Endothelial cell of umbilical vein (primary cell): ENCODE measurements around the gene DNAJB5. TPM values are rescaled to one million over a fixed set of nuclear protein-coding genes. Genes with fewer than 3 reads are reported as not detected.

ENCODE experiments used
- BruUV-seq: library from RNA; stranded (reverse); fragments of 400-500 nt; replicated peaks from 2 replicates; lab custom pipeline; 2021; lab: Mats Ljungman, UMichigan
- CTCF ChIA-PET: fragments of 300-600, 350-600 bp; sonication (Branson Sonifier 250); formaldehyde crosslinking; loops from one replicate; lab custom pipeline; 2021; ENCODE audit warnings: antibody characterized with exemption, inconsistent platforms; lab: Charles Lee
- POLR2A ChIA-PET: fragments of 300-600, 350-600 bp; sonication (Branson Sonifier 250); formaldehyde crosslinking; loops from one replicate; lab custom pipeline; 2021; ENCODE audit warnings: antibody characterized with exemption, inconsistent platforms; lab: Charles Lee
- DNase-seq: peaks from one replicate; pipeline ENCODE4 v3.0.0-alpha.2; 2011; ENCODE audit warnings: low read depth, low spot score
- FAIRE-seq: peaks from 2 replicates; lab custom pipeline; 2011; peaks lifted over from hg19 to GRCh38; lab: Jason Lieb, UNC
- H2AFZ ChIP-seq: 2 replicates; pipeline ENCODE4 v1.6.0; 2012; ENCODE audit warnings: low read depth, low read length, control low read depth, inconsistent platforms
- H3K27ac ChIP-seq: 2 replicates; pipeline ENCODE4 v1.5.1; 2011; ENCODE audit warnings: low read depth, mild to moderate bottlenecking, control low read depth, low read length, moderate library complexity; ENCODE audit not compliant: insufficient read depth
- H3K27me3 ChIP-seq, 2 experiments: 2 replicates each; pipeline versions ENCODE4 v1.6.0 to v1.6.1; 2011; ENCODE audit warnings: low read length in 2 of 2, mixed read lengths in 1 of 2; ENCODE audit not compliant: control insufficient read depth in 2 of 2, insufficient read depth in 2 of 2
- H3K36me3 ChIP-seq, 2 experiments: 2 replicates in 1 of 2; 3 replicates in 1 of 2; pipeline ENCODE4 v1.5.1; 2011; ENCODE audit warnings: low read length in 2 of 2, mild to moderate bottlenecking in 1 of 2, moderate library complexity in 1 of 2; ENCODE audit not compliant: control insufficient read depth in 2 of 2, insufficient read depth in 2 of 2; ENCODE audit errors: extremely low read depth in 1 of 2
- H3K4me1 ChIP-seq: 3 replicates; pipeline ENCODE4 v1.5.1; 2011; ENCODE audit warnings: mild to moderate bottlenecking, low read length; ENCODE audit not compliant: control insufficient read depth, insufficient read depth; ENCODE audit errors: extremely low read depth
- H3K4me2 ChIP-seq: 2 replicates; pipeline ENCODE4 v1.6.1; 2011; ENCODE audit warnings: low read length, control low read depth, mixed read lengths; ENCODE audit not compliant: insufficient read depth
- H3K4me3 ChIP-seq, 3 experiments: fragments of 200-600 bp in 1 of 3; sonication (generic), shearing (Covaris generic) in 1 of 3; replicated peaks in 1 of 3; 2 replicates each; pipeline ENCODE4 v1.5.1; 2011 to 2016; ENCODE audit warnings: control low read depth in 3 of 3, low read length in 3 of 3, mild to moderate bottlenecking in 2 of 3, inconsistent platforms in 1 of 3, low read depth in 1 of 3, moderate library complexity in 1 of 3; ENCODE audit not compliant: insufficient read depth in 1 of 3
- H3K79me2 ChIP-seq: 2 replicates; pipeline ENCODE4 v1.6.0; 2012; ENCODE audit warnings: low read length, inconsistent platforms; ENCODE audit not compliant: control insufficient read depth, insufficient read depth
- H3K9ac ChIP-seq: replicated peaks from 2 replicates; pipeline ENCODE3; 2011; ENCODE audit warnings: low read length, control low read depth; ENCODE audit not compliant: insufficient read depth; ENCODE audit errors: extremely low read depth
- H3K9me1 ChIP-seq: replicated peaks from 3 replicates; pipeline ENCODE4 v1.6.0; 2011; ENCODE audit warnings: mild to moderate bottlenecking, low read length; ENCODE audit not compliant: control insufficient read depth, insufficient read depth; ENCODE audit errors: extremely low read depth
- H3K9me3 ChIP-seq: replicated peaks from 2 replicates; pipeline ENCODE4 v1.5.1; 2012; ENCODE audit warnings: low read length, inconsistent platforms; ENCODE audit not compliant: control insufficient read depth, insufficient read depth
- H4K20me1 ChIP-seq: replicated peaks from 2 replicates; pipeline ENCODE3; 2011; ENCODE audit warnings: mild to moderate bottlenecking, low read length; ENCODE audit not compliant: control insufficient read depth, insufficient read depth; ENCODE audit errors: extremely low read depth
- EZH2 ChIP-seq: IDR thresholded peaks from 2 replicates; pipeline ENCODE4 v1.6.1; 2012; ENCODE audit warnings: borderline replicate concordance, low read depth, mild to moderate bottlenecking, moderate library complexity, low read length, inconsistent platforms; ENCODE audit not compliant: severe bottlenecking
- FOS ChIP-seq: IDR thresholded peaks from 2 replicates; pipeline ENCODE4 v1.6.1; 2011; ENCODE audit warnings: mild to moderate bottlenecking, low read length, moderate library complexity, borderline replicate concordance; ENCODE audit not compliant: insufficient read depth
- GATA2 ChIP-seq: IDR thresholded peaks from 2 replicates; pipeline ENCODE4 v1.7.0; 2011; ENCODE audit warnings: low read depth, mild to moderate bottlenecking, moderate library complexity, mixed read lengths, low read length; ENCODE audit not compliant: insufficient read length, insufficient read depth
- JUN ChIP-seq: IDR thresholded peaks from 2 replicates; pipeline ENCODE4 v1.6.1; 2011; ENCODE audit warnings: borderline replicate concordance, low read depth; ENCODE audit not compliant: insufficient read length, insufficient read depth
- MYC ChIP-seq: IDR thresholded peaks from one replicate; pipeline ENCODE4 v1.6.1; 2011; ENCODE audit warnings: mild to moderate bottlenecking, low read depth, low read length
- POLR2A ChIP-seq: IDR thresholded peaks from 2 replicates; pipeline ENCODE4 v1.6.1; 2012; ENCODE audit warnings: low read depth, mild to moderate bottlenecking, control low read depth, low read length
- POLR2AphosphoS5 ChIP-seq: IDR thresholded peaks from 2 replicates; pipeline ENCODE4 v1.6.1; 2012; ENCODE audit warnings: low read depth, mild to moderate bottlenecking, control low read depth, low read length, moderate library complexity; ENCODE audit not compliant: insufficient read depth
- dilution Hi-C: fragments of 300-500 bp; cut with MboI; formaldehyde crosslinking; loops from one replicate; pipeline ENCODE4 v1.15.0; 2019; ENCODE audit warnings: low sequenced_read_pairs; ENCODE audit not compliant: extremely low pct_ligation_motif_present
- intact Hi-C: fragments of 100-400 bp; cut with micrococcal nuclease; formaldehyde crosslinking; loops from one replicate; pipeline ENCODE4 v1.10.0; 2022
- polyA plus RNA-seq, 4 experiments: library from polyadenylated mRNA; depleted of rRNA in 3 of 4; stranded (reverse) in 3 of 4; unstranded in 1 of 4; fragments of >200 nt; gene quantifications; 2 replicates each; pipeline versions ENCODE4 v1.2.1 to v1.2.3, GENCODE V29; 2011 to 2012; ENCODE audit warnings: missing spikeins in 1 of 4
- total RNA-seq: library from RNA; stranded (reverse); gene quantifications from 2 replicates; pipeline ENCODE4 v1.2.3, GENCODE V29; 2021
- TF ChIP-seq, protein P1 (sequence below): IDR thresholded peaks from 2 replicates; pipeline ENCODE4 v1.6.1; 2011; ENCODE audit not compliant: insufficient read depth, insufficient read length
- TF ChIP-seq, protein P2 (sequence below), 2 donors: IDR thresholded peaks; 1 replicate in 1 of 2; 2 replicates in 1 of 2; pipeline ENCODE4 v1.5.1; 2011; ENCODE audit warnings: low read length in 2 of 2, mild to moderate bottlenecking in 2 of 2, moderate library complexity in 2 of 2, control low read depth in 1 of 2, inconsistent platforms in 1 of 2, low read depth in 1 of 2; ENCODE audit not compliant: insufficient read depth in 1 of 2; ENCODE audit errors: extremely low read depth in 1 of 2

Gene DNAJB5
- total and polyA plus RNA-seq, 2 donors (not counting 3 experiments of a cell fraction or from before 2014, with no cell fraction given) = 8.6 to 12.8 TPM

DNA sequence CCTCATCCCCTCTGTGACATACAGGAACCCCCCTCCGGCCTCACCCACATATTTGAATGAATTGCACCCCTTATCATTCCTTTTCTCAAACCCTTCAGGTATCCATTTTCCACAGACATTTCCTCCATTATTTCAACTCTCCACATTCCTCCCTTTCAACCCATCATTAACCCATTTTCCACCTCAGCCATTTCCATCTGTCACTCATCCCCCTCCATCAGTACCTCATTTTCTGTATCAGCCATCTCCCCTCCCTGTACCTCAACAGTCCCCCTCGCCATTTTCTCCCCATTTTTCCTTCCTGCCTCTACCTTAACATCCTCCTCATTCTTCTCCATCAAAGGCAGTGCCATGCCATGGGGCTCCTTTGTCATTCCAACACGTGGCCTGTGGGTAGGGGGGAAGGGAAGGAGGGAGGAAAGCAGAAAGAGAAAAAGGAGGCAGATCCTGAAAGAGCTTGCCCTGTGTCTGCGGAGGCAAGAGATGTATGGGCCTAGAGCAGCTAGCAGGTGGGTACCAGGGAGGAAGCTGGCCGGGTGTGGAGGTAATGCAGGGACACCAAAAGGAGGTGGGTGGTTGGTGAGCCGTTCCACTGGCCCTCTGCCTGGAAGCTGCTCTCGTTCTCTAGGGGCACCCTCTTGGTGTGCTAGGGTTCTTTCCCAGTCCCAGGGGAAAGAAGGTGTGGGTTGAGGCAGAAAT is 1.5 kb downstream of the DNAJB5 start:
- H2AFZ ChIP-seq = no peak overlapping the region
- no peaks in the 10 kb centered on the region for H3K36me3 ChIP-seq
- no peak for FAIRE-seq
- H3K4me2 ChIP-seq = no peak overlapping the region
- TSS peak; percentile 40 for BruUV-seq
- H3K27me3 ChIP-seq = no peaks in the 10 kb centered on the region
- H3K9me1 ChIP-seq = no peaks in the 10 kb centered on the region
- H3K79me2 ChIP-seq = no peaks in the 10 kb centered on the region
- H3K27ac ChIP-seq = no peak overlapping the region
- no peak for DNase-seq
- ChIA-PET CTCF (interaction anchor here (5.4 kb wide), 1 partner anchor 60 kb away, joined by 56 read pairs; no protein-coding TSS in a partner anchor), POLR2A (no interaction called here)
- no peak overlapping the region for H3K4me3 ChIP-seq
- no peak overlapping the region for H3K9ac ChIP-seq
- TF ChIP-seq MYC (no peak), JUN (no peak), EZH2 (no peak), POLR2A (no peak), POLR2AphosphoS5 (no peak), GATA2 (no peak), FOS (no peak)
- TF ChIP-seq, protein P1, sequence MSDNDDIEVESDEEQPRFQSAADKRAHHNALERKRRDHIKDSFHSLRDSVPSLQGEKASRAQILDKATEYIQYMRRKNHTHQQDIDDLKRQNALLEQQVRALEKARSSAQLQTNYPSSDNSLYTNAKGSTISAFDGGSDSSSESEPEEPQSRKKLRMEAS = no peak
- TF ChIP-seq, protein P2, sequence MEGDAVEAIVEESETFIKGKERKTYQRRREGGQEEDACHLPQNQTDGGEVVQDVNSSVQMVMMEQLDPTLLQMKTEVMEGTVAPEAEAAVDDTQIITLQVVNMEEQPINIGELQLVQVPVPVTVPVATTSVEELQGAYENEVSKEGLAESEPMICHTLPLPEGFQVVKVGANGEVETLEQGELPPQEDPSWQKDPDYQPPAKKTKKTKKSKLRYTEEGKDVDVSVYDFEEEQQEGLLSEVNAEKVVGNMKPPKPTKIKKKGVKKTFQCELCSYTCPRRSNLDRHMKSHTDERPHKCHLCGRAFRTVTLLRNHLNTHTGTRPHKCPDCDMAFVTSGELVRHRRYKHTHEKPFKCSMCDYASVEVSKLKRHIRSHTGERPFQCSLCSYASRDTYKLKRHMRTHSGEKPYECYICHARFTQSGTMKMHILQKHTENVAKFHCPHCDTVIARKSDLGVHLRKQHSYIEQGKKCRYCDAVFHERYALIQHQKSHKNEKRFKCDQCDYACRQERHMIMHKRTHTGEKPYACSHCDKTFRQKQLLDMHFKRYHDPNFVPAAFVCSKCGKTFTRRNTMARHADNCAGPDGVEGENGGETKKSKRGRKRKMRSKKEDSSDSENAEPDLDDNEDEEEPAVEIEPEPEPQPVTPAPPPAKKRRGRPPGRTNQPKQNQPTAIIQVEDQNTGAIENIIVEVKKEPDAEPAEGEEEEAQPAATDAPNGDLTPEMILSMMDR (IDR thresholded peaks at IDR 0.05; ENCODE audit: extremely low read depth in 1 of 2, insufficient read depth in 1 of 2, low read depth in 1 of 2, low read length in 2 of 2) = no peak
- H3K4me1 ChIP-seq = peaks cover 49% of the 10 kb centered on the region
- dilution Hi-C loops (no loop called here), intact Hi-C loops (no loop called here)
- H3K9me3 ChIP-seq = no peaks in the 10 kb centered on the region
- no peaks in the 10 kb centered on the region for H4K20me1 ChIP-seq
